ENCODE results near the gene NPFF.

- TF ChIP-seq CTCF (IDR thresholded peaks at IDR 0.05) (no peak), POLR2A (IDR thresholded peaks at IDR 0.05) (no peak)
These were observed 15.8 kb upstream of the NPFF start for GRCh38 chr12:53523131-53523530.
